H7 (cell line): Measurements from ENCODE around the gene CFAP54. TPM values are rescaled to one million over a fixed set of nuclear protein-coding genes. Genes with fewer than 3 reads are reported as not detected.
"Not testable (repeated sequence)": the region's sequence is repeated elsewhere in the genome, so short reads cannot be mapped to it uniquely, and the experiment has no call there.

ENCODE experiments used
- DNase-seq: peaks from one replicate; pipeline ENCODE4 v3.0.0; 2012
- H3K27me3 ChIP-seq: 2 replicates; pipeline ENCODE4 v1.6.0; 2011; ENCODE audit warnings: mild to moderate bottlenecking, low read length; ENCODE audit not compliant: control insufficient read depth, insufficient read depth
- H3K36me3 ChIP-seq: replicated peaks from 2 replicates; pipeline ENCODE4 v1.5.1; 2011; ENCODE audit warnings: low read length; ENCODE audit not compliant: control insufficient read depth, insufficient read depth
- H3K4me3 ChIP-seq: 2 replicates; pipeline ENCODE4 v1.5.1; 2011; ENCODE audit warnings: low read depth, mild to moderate bottlenecking, control low read depth, low read length, moderate library complexity; ENCODE audit not compliant: insufficient read depth
- total RNA-seq: library from RNA; depleted of rRNA; stranded (reverse); fragments of >200 nt; shearing (Covaris generic); gene quantifications from 2 replicates; pipeline ENCODE4 v1.2.3, GENCODE V29; 2014

CFAP54 gene
- total RNA-seq, 1 experiment from 2014 or later = not detected

DNA sequence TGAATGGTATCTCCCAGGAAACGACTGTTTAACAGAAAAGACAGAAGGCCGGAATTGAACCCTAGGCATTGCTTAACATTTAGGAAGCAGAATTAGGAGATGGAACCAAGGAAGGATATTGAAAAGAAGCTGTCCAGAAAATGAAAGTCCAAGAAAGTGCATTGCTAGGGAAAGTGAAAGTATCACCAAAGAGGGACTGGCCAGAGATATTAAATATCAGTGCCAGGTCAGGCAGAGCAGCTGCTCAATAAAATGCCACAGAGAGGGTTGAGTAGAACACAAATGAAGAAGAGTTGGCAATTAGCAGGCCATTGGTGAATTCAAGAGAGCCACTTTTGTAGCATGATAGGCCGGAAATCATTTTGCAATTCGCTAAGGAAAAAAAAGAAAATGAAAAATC, 101.6 kb downstream of the CFAP54 start:
- DNase-seq = no peak
- Histone ChIP-seq H3K4me3 (no peak overlapping the region), H3K27me3 (no peaks in the 10 kb centered on the region), H3K36me3 (no peaks in the 10 kb centered on the region)

DNA sequence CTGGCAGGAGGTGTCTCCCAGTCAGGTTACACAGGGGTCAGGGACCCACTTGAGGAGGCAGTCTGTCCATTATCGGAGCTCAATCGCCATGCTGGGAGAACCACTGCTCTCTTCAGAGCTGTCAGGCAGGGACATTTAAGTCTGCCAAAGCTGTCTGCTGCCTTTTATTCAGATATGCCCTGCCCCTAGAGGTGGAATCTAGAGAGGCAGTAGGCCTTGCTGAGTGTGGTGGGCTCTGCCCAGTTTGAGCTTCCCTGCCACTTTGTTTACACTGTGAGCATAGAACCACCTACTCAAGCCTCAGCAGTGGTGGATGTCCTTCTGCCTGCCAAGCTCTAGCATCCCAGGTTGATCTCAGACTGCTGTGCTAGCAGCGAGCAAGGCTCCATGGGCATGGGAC, 115.0 kb downstream of the CFAP54 start:
- H3K36me3 ChIP-seq, H3K27me3 ChIP-seq, DNase-seq, H3K4me3 ChIP-seq: not testable (repeated sequence)

DNA sequence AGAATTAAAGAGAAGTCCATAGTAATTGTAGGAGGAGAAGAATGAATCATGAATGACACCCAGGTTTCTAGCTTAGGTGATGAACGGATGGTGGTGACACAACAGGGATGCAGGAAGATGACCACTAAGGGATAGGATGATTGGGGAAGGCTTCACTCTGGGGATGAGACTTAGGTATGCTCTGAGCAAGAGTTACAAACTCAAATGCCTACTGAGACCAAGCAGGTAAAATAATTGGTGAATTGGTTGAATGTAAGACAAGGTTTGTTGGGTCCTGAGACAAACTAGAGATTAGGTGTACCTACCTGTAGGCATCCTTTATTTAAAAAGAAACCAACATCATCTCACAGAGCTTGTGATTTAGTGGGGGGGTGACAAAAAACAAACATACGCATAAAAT, 116.3 kb downstream of the CFAP54 start:
- Histone ChIP-seq H3K36me3 (no peaks in the 10 kb centered on the region), H3K27me3 (no peaks in the 10 kb centered on the region), H3K4me3 (no peak overlapping the region)
- no peak for DNase-seq

DNA sequence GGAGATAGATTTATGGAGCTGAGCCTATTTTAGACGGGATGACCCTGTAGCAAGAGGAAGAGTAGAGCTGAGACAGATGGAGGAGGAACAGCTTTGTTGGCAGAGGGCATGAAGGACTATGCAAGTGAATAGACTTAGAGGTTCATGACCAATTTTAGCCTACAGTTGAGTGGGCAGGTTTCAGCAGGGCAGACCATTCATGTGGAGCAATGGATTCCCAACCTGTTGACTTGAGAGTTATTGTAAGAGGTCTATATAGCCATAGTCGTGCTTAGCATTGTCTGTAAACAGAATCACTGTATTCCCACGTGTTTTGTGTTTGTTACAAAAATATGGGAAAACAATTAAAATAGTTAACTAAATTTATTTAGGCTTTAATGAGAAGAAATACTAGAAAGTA, 116.8 kb downstream of the CFAP54 start:
- H3K4me3 ChIP-seq = no peak overlapping the region
- H3K27me3 ChIP-seq = no peaks in the 10 kb centered on the region
- H3K36me3 ChIP-seq = no peaks in the 10 kb centered on the region
- DNase-seq = no peak

DNA sequence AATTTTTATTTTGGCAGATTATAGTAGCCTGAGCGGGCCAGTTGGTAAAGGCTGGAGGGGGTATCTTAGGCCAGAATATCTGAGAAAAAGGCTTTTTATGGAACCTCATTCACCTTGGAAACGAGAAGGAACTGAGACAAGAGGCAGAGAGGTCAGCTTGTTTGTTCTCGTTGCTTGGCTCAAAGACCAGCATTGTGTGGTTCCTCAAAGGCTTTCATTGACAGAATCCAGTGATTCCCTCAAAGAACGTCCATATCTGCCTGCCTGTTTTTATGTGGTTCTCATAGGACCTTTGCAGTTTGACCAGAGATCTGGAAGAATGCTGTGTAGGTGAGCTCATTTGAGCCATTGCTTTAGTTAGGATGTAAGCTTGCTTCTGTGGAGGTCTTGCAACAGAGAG, 117.3 kb downstream of the CFAP54 start:
- H3K4me3 ChIP-seq = no peak overlapping the region
- no peaks in the 10 kb centered on the region for H3K27me3 ChIP-seq
- no peak for DNase-seq
- no peaks in the 10 kb centered on the region for H3K36me3 ChIP-seq

DNA sequence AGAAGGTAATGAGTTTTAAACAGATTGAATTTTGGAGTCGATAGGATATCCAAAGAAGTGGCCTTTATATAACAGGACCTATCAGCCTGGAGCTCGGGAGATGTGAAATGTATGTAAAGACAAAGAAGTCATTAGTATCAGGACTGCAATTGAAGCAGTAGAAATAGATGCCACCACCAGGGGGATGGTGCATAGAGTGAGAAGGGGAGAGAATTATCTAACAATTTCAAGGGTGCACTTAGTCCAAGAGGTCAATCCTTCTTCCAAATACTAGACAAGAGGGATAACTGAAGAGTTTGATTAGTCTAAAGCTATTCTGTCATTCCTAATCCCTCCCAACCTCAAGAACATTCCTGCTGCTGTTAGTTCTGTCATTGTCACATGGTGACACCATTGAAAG, 127.8 kb downstream of the CFAP54 start:
- Histone ChIP-seq H3K4me3 (no peak overlapping the region), H3K27me3 (no peaks in the 10 kb centered on the region), H3K36me3 (no peaks in the 10 kb centered on the region)
- peak; percentile 23 for DNase-seq

DNA sequence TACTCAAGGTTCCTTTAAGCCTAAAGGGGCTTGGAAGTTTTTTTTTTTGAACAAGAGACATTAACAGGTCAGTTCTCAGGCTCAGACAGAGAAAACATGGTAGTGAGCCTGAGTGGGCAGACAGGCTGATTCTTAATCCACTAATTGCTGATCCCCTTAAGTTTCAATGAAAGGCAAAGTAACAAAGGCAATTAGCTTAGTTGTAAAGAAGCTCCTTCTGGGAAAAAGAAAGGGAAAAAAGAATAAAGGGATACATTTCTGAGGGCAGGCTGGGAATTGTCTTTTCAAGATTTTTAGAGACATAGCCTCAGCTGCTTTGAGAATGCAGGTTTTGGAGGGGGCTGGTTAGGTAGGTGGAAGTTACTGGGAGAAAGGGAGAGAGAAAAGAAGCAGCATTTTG, 133.8 kb downstream of the CFAP54 start:
- no peak for DNase-seq
- Histone ChIP-seq H3K36me3 (no peaks in the 10 kb centered on the region), H3K27me3 (no peaks in the 10 kb centered on the region), H3K4me3 (no peak overlapping the region)

DNA sequence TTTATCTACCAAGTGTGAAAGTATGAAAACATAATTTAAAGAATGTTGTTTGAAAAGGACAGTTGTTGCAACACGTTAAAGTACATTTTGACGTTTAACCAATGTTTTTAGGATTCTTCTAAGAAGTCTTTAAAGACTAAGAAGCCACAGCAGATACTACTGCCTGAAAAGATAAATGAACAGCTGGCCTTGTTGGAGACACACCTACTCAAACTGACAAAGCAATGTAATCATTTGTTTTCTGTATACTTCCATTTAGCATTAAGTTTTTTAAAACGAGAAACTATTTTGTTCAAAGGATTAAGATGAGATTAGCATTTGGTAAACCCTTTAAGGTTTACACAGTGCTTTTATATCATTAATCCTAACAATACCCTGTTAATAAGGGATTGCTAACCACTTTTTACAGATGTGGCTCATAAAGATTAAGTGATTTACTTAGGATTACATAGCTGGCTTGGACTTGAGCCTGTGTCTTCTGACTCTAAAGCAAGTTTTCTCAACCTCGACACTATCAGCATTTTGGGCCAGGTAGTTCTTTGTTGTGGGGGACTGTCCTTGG, 134.4 kb downstream of the CFAP54 start:
- Histone ChIP-seq H3K36me3 (no peaks in the 10 kb centered on the region), H3K27me3 (no peaks in the 10 kb centered on the region), H3K4me3 (no peak overlapping the region)
- DNase-seq = no peak

DNA sequence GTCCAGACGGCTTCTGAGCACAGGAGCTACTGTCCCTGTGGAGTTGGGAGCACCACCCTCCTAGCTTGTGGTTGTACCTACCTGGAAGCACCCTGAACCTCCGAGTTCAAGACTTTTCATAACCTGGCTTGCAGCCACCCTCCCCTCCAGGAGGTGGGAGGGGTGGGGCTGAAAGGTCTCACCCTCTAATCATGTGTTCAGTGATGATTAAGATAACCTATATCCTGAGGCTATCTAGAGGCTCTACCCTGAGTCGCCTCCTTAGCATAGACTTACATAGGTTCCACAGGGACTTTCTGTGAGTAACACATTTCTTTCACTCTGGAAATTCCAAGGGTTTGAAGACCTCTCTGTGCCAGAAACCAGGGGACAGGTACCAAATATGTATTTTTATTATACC, 146.5 kb downstream of the CFAP54 start:
- no peak overlapping the region for H3K4me3 ChIP-seq
- H3K36me3 ChIP-seq = no peaks in the 10 kb centered on the region
- no peak for DNase-seq
- H3K27me3 ChIP-seq = no peaks in the 10 kb centered on the region

DNA sequence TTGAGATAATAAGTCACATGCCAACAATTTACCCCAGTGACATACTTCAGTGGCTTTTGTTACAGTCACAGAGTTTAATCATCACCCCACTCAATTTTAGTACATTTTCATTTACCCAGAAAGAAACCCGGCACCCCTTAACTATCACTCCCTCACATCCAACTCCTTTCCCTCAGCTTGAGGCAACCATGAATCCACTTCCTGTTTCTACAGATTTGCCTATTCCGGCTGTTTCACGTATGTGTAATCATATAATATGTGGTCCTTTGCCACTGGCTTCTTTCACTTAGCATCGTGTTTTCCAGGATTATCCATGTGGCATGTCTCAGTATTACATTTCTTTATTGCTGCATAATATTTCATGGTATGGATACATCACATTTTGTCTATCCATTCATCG, 147.5 kb downstream of the CFAP54 start:
- Histone ChIP-seq H3K36me3 (no peaks in the 10 kb centered on the region), H3K4me3 (no peak overlapping the region), H3K27me3 (no peaks in the 10 kb centered on the region)
- DNase-seq = no peak

DNA sequence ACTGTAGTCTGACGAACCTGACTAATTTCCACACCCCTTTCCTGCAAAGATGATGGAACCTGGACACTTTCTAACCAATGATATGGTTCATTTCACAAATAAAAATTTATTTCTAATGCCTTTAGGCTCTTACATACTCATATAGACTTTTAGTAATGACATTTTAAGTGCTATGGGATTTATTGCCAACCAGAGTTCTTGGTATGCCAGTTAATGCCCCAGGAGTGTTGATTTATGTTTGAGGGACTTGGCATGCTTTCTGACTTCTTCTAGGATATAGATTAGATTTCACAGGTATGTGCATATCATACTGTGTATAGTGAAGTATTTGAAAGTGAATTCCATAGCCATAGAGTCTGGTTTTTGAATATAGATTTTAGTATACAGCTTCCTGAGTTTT, 159.5 kb downstream of the CFAP54 start:
- no peaks in the 10 kb centered on the region for H3K27me3 ChIP-seq
- no peak overlapping the region for H3K4me3 ChIP-seq
- DNase-seq = no peak
- H3K36me3 ChIP-seq = no peaks in the 10 kb centered on the region

DNA sequence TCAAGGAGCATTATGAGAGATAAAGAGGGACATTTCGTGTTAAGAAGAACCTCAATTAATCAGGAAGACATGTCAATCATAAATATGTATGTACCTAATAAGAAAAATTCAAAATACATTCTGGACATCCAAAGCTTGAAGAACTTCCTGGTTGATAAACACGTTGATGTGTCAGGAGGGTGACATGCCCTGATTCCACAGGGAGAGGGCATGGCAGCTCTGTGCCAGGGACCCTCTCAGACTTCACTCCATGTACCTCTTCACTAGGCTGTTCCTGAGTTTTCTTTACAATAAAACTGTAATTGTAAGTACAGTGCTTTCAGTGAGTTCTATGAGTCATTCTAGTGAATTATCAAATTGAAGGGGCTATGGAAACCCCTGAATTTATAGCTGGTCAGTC, 163.5 kb downstream of the CFAP54 start:
- Histone ChIP-seq H3K4me3 (no peak overlapping the region), H3K36me3 (no peaks in the 10 kb centered on the region), H3K27me3 (no peaks in the 10 kb centered on the region)
- no peak for DNase-seq

DNA sequence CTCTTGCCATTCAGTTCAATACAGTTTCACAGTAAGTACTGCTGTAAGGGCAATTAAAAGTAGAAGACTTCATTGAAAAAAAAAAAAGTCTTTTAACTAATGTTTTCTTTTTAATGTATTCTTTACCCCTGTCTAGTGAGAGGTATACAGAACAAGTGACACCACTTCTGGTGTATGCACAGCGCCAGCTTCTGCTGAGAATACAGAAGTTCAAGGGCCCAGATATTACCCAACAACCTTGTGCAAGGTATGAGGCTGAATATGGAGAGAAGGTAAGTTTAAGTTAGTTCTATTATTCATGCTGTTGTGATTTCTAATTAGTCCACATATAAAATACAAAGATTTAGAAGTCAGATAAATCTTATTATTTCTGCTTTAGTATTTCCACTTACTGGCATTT, 168.7 kb downstream of the CFAP54 start:
- no peak for DNase-seq
- H3K27me3 ChIP-seq = no peaks in the 10 kb centered on the region
- no peaks in the 10 kb centered on the region for H3K36me3 ChIP-seq

DNA sequence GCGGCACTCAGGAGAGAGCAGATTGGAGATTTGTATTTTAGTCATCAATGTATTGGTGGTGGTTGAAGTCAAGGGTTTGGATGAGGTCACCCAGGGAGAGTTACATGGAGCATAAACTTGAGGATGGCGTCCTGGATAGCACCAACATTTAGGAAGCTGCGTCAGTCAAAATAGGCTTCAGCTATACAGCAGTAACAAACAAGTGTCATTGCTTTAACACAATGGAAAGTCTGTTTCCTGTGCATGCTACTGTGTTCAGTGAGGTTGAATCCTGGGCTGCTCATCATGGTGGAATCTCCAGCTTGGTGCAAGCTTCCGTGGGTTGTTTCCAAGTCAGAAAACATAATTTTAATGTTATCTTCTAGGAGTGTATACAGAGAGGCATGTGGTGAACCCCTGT, 180.4 kb downstream of the CFAP54 start:
- no peaks in the 10 kb centered on the region for H3K27me3 ChIP-seq
- no peak overlapping the region for H3K4me3 ChIP-seq
- no peak for DNase-seq
- H3K36me3 ChIP-seq = no peaks in the 10 kb centered on the region

More for the DNA sequence above, 168.7 kb downstream of the CFAP54 start:
- no peak overlapping the region for H3K4me3 ChIP-seq

DNA sequence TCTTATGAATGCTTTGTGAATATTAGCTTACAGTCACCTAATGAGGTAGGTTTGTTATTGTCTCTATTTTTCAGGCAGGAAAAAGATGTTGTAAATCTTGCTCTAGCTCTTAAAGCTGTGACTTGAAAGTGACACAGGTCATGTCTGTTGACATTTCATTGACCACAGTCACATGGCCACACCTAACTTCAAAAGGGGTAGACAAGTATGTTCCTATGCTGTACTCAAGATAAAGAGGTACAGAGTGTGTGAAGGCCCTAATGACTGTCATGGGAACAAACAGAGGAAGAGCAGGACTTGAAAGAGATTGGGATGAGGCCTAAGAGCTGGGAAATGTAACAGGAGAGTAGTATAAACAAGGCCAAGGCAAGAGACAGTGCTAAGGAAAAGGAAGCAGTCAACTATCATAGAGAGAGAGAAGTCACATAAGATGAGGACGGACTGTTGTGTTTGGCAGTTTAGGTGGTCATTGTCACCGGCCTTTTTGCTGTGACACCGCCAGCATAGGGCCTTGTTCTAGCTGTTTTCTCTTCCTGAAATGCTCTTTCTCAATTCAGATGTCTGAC, 181.0 kb downstream of the CFAP54 start:
- Histone ChIP-seq H3K27me3 (no peaks in the 10 kb centered on the region), H3K4me3 (no peak overlapping the region), H3K36me3 (no peaks in the 10 kb centered on the region)
- no peak for DNase-seq

DNA sequence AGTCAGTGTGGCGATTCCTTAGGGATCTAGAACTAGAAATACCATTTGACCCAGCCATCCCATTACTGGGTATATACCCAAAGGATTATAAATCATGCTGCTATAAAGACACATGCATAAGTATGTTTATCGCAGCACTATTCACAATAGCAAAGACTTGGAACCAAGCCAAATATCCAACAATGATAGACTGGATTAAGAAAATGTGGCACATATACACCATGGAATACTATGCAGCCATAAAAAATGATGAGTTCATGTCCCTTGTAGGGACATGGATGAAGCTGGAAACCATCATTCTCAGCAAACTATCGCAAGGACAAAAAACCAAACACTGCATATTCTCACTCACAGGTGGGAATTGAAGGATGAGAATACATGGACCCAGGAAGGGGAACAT, 186.1 kb downstream of the CFAP54 start:
- H3K4me3 ChIP-seq, DNase-seq, H3K27me3 ChIP-seq, H3K36me3 ChIP-seq: not testable (repeated sequence)
